Glutamatergic neuron (in vitro differentiated cells): ENCODE measurements around the gene CCDC185. TPM values are rescaled to one million over a fixed set of nuclear protein-coding genes. Genes with fewer than 3 reads are reported as not detected.

ENCODE experiments used
- DNase-seq: peaks from one replicate; pipeline ENCODE4 v3.0.0; 2022
- H3K27ac Mint-ChIP-seq: one replicate; pipeline ENCODE4 v1.8.0; 2020; ENCODE audit warnings: mild to moderate bottlenecking, mixed read lengths, inconsistent platforms; ENCODE audit not compliant: unreplicated experiment
- H3K27me3 Mint-ChIP-seq: one replicate; pipeline ENCODE4 v1.8.0; 2020; ENCODE audit warnings: mild to moderate bottlenecking, moderate library complexity, mixed read lengths, inconsistent platforms; ENCODE audit not compliant: unreplicated experiment
- H3K36me3 Mint-ChIP-seq: one replicate; pipeline ENCODE4 v1.8.0; 2020; ENCODE audit warnings: mild to moderate bottlenecking, mixed read lengths, inconsistent platforms; ENCODE audit not compliant: unreplicated experiment
- H3K4me1 Mint-ChIP-seq: one replicate; pipeline ENCODE4 v1.8.0; 2020; ENCODE audit warnings: mild to moderate bottlenecking, low read depth, mixed read lengths, inconsistent platforms; ENCODE audit not compliant: unreplicated experiment
- H3K4me3 Mint-ChIP-seq: one replicate; pipeline ENCODE4 v1.8.0; 2020; ENCODE audit warnings: mild to moderate bottlenecking, mixed read lengths, inconsistent platforms; ENCODE audit not compliant: unreplicated experiment
- H3K9me3 Mint-ChIP-seq: one replicate; pipeline ENCODE4 v1.8.0; 2020; ENCODE audit warnings: mild to moderate bottlenecking, moderate library complexity, mixed read lengths, inconsistent platforms; ENCODE audit not compliant: unreplicated experiment
- total RNA-seq: library from RNA; stranded (reverse); fragmentation: NEBNext Ultra II Directional; extraction: Animal tissue kit (Norgen Biotek cat#: 25700); gene quantifications from one replicate; pipeline ENCODE4 v1.2.1, GENCODE V29; 2021; ENCODE audit not compliant: unreplicated experiment
- TF ChIP-seq, protein P1 (sequence below): fragments of 200-600 bp; sonication (generic); IDR thresholded peaks from one replicate; pipeline ENCODE4 v1.5.0; 2021; ENCODE audit not compliant: partially characterized antibody, unreplicated experiment

The CCDC185 gene
- total RNA-seq, 1 donor from 2014 or later = not detected

DNA sequence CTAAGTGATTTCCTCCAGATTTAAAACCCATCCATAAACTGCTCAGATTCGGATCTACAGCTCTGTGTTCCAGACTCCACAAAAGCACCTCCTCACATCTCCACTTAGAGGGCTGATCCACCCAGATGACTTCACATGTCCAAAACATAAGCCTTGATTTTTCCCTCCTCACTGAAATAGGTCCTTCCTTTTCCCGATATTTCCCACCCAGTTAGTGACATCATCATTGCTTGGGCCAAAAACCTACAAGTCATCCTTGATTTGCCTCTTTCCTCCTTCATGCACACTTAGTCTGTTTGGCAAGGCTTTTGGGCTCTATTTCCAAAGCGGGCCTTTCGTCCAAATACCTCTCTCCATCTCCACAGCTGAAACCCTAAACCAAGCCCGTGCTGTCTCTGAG is 32.3 kb downstream of the CCDC185 start:
- no peak overlapping the region for H3K27ac Mint-ChIP-seq
- no peak overlapping the region for H3K4me3 Mint-ChIP-seq
- H3K4me1 Mint-ChIP-seq = no peaks in the 10 kb centered on the region
- no peaks in the 10 kb centered on the region for H3K36me3 Mint-ChIP-seq
- DNase-seq = no peak
- TF ChIP-seq, protein P1, sequence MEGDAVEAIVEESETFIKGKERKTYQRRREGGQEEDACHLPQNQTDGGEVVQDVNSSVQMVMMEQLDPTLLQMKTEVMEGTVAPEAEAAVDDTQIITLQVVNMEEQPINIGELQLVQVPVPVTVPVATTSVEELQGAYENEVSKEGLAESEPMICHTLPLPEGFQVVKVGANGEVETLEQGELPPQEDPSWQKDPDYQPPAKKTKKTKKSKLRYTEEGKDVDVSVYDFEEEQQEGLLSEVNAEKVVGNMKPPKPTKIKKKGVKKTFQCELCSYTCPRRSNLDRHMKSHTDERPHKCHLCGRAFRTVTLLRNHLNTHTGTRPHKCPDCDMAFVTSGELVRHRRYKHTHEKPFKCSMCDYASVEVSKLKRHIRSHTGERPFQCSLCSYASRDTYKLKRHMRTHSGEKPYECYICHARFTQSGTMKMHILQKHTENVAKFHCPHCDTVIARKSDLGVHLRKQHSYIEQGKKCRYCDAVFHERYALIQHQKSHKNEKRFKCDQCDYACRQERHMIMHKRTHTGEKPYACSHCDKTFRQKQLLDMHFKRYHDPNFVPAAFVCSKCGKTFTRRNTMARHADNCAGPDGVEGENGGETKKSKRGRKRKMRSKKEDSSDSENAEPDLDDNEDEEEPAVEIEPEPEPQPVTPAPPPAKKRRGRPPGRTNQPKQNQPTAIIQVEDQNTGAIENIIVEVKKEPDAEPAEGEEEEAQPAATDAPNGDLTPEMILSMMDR = no peak
- peaks cover 2% of the 10 kb centered on the region for H3K27me3 Mint-ChIP-seq
- no peaks in the 10 kb centered on the region for H3K9me3 Mint-ChIP-seq

DNA sequence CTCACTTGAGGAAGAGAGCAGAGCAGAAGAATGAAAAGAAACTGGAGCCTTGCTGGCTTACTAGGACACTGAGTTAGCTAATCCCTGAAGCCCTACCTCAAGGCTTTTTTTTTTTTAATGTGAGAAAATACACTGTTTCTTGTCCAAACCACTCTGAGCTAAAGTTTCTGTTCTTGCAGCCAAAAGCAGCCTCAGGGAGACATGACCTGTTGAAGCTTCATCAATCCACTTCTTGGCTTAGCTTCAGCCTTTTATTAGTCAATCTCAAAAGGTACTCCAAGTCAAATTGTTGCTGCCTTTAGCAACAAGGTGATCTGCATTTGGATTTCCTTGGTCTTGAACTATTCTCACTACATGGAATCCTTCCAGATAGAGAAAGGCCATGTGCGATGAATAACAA is 33.7 kb downstream of the CCDC185 start:
- Mint-ChIP-seq H3K27ac (no peak overlapping the region), H3K36me3 (no peaks in the 10 kb centered on the region), H3K27me3 (peaks cover 2% of the 10 kb centered on the region), H3K9me3 (peaks cover 2% of the 10 kb centered on the region), H3K4me1 (no peaks in the 10 kb centered on the region), H3K4me3 (no peak overlapping the region)
- TF ChIP-seq, protein P1 = no peak
- DNase-seq = no peak

DNA sequence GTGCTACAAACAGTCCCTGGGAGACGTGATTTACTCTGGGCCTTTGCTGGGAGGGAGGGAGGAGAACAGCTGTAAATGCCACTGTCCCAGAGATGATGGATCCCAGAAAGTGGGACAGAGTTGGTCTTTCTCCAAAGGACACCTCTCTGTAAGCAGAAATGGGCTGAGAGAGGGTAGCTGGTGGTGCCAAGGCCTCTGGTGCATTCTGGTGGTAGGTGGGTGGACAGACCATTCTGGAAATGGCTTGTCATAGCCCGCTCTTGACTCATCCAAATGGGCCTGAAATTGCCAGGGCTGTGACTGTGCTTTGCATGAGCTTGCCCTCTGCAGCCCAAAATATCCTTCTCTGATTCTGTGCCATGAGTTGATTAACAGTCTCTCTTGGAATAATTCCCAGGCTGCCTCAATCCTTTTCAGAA is 36.1 kb downstream of the CCDC185 start:
- H3K9me3 Mint-ChIP-seq = peaks cover 2% of the 10 kb centered on the region
- H3K27ac Mint-ChIP-seq = no peak overlapping the region
- TF ChIP-seq, protein P1 = no peak
- DNase-seq = no peak
- H3K4me1 Mint-ChIP-seq = no peaks in the 10 kb centered on the region
- H3K27me3 Mint-ChIP-seq = peaks cover 4% of the 10 kb centered on the region
- no peak overlapping the region for H3K4me3 Mint-ChIP-seq
- no peaks in the 10 kb centered on the region for H3K36me3 Mint-ChIP-seq

DNA sequence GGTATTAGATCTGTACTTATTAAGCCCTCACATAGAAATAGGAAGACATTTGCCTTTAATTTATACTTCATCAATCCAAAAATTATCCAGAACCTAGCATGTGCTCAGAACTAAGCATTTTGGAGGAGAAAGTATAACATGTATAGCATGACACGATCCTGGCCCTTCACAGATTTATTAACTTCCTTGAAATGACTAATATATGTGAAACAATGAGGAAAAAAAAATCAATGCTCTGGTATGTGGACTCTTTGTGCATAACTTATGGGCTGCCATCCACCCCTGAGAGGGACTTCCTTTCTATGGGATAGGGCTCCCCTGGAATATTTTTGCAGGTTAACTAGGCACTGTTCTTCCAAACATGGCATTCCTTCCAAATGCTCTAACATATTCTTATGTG is 36.6 kb downstream of the CCDC185 start:
- Mint-ChIP-seq H3K4me3 (no peak overlapping the region), H3K9me3 (peaks cover 2% of the 10 kb centered on the region), H3K36me3 (no peaks in the 10 kb centered on the region), H3K27ac (no peak overlapping the region), H3K4me1 (no peaks in the 10 kb centered on the region), H3K27me3 (peaks cover 4% of the 10 kb centered on the region)
- TF ChIP-seq, protein P1 = no peak
- DNase-seq = no peak

DNA sequence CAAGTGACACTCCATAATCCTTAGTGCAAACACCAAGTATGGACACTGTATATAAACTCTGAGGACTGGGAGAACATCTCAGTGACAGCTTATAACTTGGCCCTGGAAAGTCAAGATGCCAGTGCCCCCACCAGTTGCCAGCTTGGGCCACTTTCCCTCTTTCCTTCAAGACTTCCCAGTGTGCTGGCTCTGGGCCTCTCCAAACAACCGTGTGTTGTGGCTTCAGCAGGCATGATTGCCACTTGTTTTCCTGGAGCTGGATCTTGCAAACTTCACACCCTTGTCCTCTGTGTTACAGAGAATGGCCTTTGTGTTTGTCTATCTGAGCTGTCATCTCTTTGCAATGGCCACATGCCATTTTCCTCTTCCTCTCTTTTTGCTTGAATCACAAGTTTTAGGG is 37.0 kb downstream of the CCDC185 start:
- H3K36me3 Mint-ChIP-seq = no peaks in the 10 kb centered on the region
- peaks cover 2% of the 10 kb centered on the region for H3K9me3 Mint-ChIP-seq
- no peak overlapping the region for H3K27ac Mint-ChIP-seq
- peaks cover 4% of the 10 kb centered on the region for H3K27me3 Mint-ChIP-seq
- no peak for DNase-seq
- H3K4me1 Mint-ChIP-seq = no peaks in the 10 kb centered on the region
- H3K4me3 Mint-ChIP-seq = no peak overlapping the region
- TF ChIP-seq, protein P1 = no peak
